Measurements from ENCODE around the gene COL4A2.

- TF ChIP-seq EZH2 (IDR thresholded peaks at IDR 0.05) (no peak), POLR2AphosphoS5 (IDR thresholded peaks at IDR 0.05; ENCODE audit: borderline replicate concordance, low read depth, low read length) (no peak)
Observed at GRCh38 chr13:110301606-110302553, 5.2 kb upstream of the COL4A2 start.
